ENCODE results near the gene AASDHPPT.

AASDHPPT gene

GRCh38 chr11:106105986-106106385 is 28.5 kb downstream of the AASDHPPT start (continued):
- TF ChIP-seq ZNF26 (tag by site-specific recombination; IDR thresholded peaks at IDR 0.05) (no peak), ZNF513 (tag by site-specific recombination; IDR thresholded peaks at IDR 0.05) (no peak)
- TF ChIP-seq, protein P1, sequence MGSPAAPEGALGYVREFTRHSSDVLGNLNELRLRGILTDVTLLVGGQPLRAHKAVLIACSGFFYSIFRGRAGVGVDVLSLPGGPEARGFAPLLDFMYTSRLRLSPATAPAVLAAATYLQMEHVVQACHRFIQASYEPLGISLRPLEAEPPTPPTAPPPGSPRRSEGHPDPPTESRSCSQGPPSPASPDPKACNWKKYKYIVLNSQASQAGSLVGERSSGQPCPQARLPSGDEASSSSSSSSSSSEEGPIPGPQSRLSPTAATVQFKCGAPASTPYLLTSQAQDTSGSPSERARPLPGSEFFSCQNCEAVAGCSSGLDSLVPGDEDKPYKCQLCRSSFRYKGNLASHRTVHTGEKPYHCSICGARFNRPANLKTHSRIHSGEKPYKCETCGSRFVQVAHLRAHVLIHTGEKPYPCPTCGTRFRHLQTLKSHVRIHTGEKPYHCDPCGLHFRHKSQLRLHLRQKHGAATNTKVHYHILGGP (tag by site-specific recombination; IDR thresholded peaks at IDR 0.05): no peak

DNA sequence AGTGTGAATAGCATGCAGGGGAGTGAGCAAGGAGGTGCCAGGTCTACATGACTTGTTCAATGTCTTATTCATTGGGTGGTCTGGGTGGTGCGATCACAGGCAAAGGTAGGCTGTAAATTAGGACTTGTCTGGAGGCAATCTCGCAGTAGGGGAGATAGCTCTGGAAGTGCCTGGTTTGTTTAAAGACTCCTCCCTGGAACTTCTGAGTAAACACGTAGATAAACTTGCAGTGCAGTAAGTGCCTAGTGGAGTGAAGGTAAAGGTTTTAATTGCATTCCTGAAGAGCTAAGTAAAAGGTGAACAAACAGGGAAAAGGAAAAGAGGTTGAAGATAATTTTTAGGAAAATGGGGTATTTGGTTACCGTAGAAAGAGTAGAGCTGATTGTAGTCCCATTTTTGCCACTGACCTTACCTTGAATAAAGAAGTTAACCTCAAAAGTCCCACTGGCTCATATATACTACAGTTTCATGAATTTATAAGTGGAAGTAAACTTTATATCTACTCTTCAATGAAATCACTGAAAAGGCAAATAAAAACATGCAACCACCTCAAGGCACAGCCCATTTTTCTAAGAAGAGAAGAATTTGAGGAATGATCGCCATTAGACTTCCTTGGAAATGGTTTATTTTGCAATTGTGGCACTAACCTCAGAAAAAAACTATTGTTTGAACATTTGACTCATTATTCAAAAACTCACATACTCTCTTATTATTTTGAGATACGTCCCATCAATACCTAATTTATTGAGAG is 44.3 kb downstream of the AASDHPPT start:
- no peak for TF ChIP-seq ZNF707 (tag by site-specific recombination; IDR thresholded peaks at IDR 0.05)
- TF ChIP-seq ZNF664 (tag by site-specific recombination; IDR thresholded peaks at IDR 0.05): no peak
- TF ChIP-seq KLF10 (tag by site-specific recombination; IDR thresholded peaks at IDR 0.05): no peak
- TF ChIP-seq ZNF654 (tag by site-specific recombination; IDR thresholded peaks at IDR 0.05; ENCODE audit: low read depth): no peak
- TF ChIP-seq ZNF37A (tag by site-specific recombination; IDR thresholded peaks at IDR 0.05): no peak
- no peak for TF ChIP-seq ZIC2 (tag by site-specific recombination; IDR thresholded peaks at IDR 0.05)
- TF ChIP-seq ZFP37 (tag by site-specific recombination; IDR thresholded peaks at IDR 0.05): no peak
- TF ChIP-seq ZNF133 (tag by site-specific recombination; IDR thresholded peaks at IDR 0.05): no peak
- no peak for TF ChIP-seq ZNF785 (tag by site-specific recombination; IDR thresholded peaks at IDR 0.05)
- TF ChIP-seq PRDM1 (tag by site-specific recombination; IDR thresholded peaks at IDR 0.05): no peak
- TF ChIP-seq INSM2 (tag by site-specific recombination; IDR thresholded peaks at IDR 0.05): no peak
- TF ChIP-seq ZNF292 (tag by site-specific recombination; IDR thresholded peaks at IDR 0.05; ENCODE audit: borderline replicate concordance, low read depth): no peak
- H3K9me3 ChIP-seq (ENCODE audit: control insufficient read depth, insufficient read depth, low read depth, low read length): no peaks in the 10 kb centered on the region
- ChIA-PET POLR2A (interaction anchor here (1.3 kb wide), 1 partner anchor 44 kb away, joined by 9 read pairs; the partner anchor contains the start of genes AASDHPPT and KBTBD3), CTCF (interaction anchor here (0.8 kb wide), 1 partner anchor 23 kb away, joined by 5 read pairs; no protein-coding TSS in a partner anchor)
- no peaks in the 10 kb centered on the region for H3K4me1 ChIP-seq (ENCODE audit: control insufficient read depth, insufficient read depth, low read length)
- H3K27ac ChIP-seq (ENCODE audit: extremely low read depth, low read depth, low read length): no peak overlapping the region
- H3K4me3 ChIP-seq (ENCODE audit: low read depth, low read length): no peak overlapping the region
- H3K36me3 ChIP-seq (ENCODE audit: control insufficient read depth in 2 of 2, insufficient read depth in 1 of 2, low read length in 2 of 2): no peaks in the 10 kb centered on the region

DNA sequence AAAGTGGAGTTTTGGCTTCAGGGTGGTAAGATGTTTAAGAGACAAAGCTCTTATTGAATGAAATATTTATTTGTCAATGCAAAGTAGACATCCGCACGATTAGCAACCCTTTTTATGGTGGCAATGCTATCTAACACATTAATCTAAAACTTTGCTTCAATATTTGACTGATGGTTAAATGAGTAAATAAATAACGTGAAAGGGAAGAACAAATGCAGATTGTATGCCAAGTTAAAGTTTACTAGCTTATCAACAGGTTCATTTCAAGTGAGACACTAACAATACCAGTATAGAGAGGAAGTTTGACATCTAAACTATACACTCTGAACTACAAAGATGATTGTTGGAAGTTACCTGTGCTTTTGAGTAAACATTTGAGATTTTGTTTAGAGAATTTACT is 50.1 kb downstream of the AASDHPPT start:
- no peak for TF ChIP-seq ZFP41 (tag by site-specific recombination; IDR thresholded peaks at IDR 0.05; ENCODE audit: borderline replicate concordance)
- H3K4me3 ChIP-seq (ENCODE audit: low read depth, low read length): no peak overlapping the region
- H3K27ac ChIP-seq (ENCODE audit: extremely low read depth, low read depth, low read length): no peak overlapping the region
- no peaks in the 10 kb centered on the region for H3K4me1 ChIP-seq (ENCODE audit: control insufficient read depth, insufficient read depth, low read length)
- H3K9me3 ChIP-seq (ENCODE audit: control insufficient read depth, insufficient read depth, low read depth, low read length): no peaks in the 10 kb centered on the region
- POLR2A ChIA-PET: no interaction called here
- CTCF ChIA-PET: interaction anchor here (1.0 to 1.3 kb wide), 3 partner anchors 15 to 42 kb away, joined by 3 to 5 read pairs (median 4); no protein-coding TSS in a partner anchor
- no peaks in the 10 kb centered on the region for H3K36me3 ChIP-seq (ENCODE audit: control insufficient read depth in 2 of 2, insufficient read depth in 1 of 2, low read length in 2 of 2)
